Kidney epithelial cell (primary cell): Measurements from ENCODE around the gene FABP6. TPM values are rescaled to one million over a fixed set of nuclear protein-coding genes. Genes with fewer than 3 reads are reported as not detected.

ENCODE experiments used
- DNase-seq: peaks from one replicate; pipeline ENCODE4 v3.0.0-alpha.2; 2010; ENCODE audit warnings: low read depth
- H3K27me3 ChIP-seq: 2 replicates; pipeline ENCODE4 v1.6.0; 2011; ENCODE audit warnings: low read length; ENCODE audit not compliant: control insufficient read depth, insufficient read depth
- H3K36me3 ChIP-seq: 2 replicates; pipeline ENCODE4 v1.5.1; 2011; ENCODE audit warnings: low read length; ENCODE audit not compliant: control insufficient read depth, insufficient read depth
- H3K4me3 ChIP-seq: 2 replicates; pipeline ENCODE4 v1.5.1; 2011; ENCODE audit warnings: low read depth, mild to moderate bottlenecking, control low read depth, low read length
- total RNA-seq: library from RNA; depleted of rRNA; stranded (reverse); fragments of >200 nt; gene quantifications from 2 replicates; pipeline ENCODE4 v1.2.3, GENCODE V29; 2015
- TF ChIP-seq, protein P1 (sequence below): IDR thresholded peaks from 2 replicates; pipeline ENCODE4 v1.5.1; 2011; ENCODE audit warnings: mild to moderate bottlenecking, moderate library complexity, low read length, control low read depth, inconsistent platforms; ENCODE audit not compliant: insufficient read depth, poor library complexity, severe bottlenecking

The FABP6 gene
- total RNA-seq, 1 donor from 2014 or later, result not detected

- no peak overlapping the region for H3K4me3 ChIP-seq
- TF ChIP-seq, protein P1, sequence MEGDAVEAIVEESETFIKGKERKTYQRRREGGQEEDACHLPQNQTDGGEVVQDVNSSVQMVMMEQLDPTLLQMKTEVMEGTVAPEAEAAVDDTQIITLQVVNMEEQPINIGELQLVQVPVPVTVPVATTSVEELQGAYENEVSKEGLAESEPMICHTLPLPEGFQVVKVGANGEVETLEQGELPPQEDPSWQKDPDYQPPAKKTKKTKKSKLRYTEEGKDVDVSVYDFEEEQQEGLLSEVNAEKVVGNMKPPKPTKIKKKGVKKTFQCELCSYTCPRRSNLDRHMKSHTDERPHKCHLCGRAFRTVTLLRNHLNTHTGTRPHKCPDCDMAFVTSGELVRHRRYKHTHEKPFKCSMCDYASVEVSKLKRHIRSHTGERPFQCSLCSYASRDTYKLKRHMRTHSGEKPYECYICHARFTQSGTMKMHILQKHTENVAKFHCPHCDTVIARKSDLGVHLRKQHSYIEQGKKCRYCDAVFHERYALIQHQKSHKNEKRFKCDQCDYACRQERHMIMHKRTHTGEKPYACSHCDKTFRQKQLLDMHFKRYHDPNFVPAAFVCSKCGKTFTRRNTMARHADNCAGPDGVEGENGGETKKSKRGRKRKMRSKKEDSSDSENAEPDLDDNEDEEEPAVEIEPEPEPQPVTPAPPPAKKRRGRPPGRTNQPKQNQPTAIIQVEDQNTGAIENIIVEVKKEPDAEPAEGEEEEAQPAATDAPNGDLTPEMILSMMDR, result no peak
- no peaks in the 10 kb centered on the region for H3K27me3 ChIP-seq
- H3K36me3 ChIP-seq, result no peaks in the 10 kb centered on the region
- DNase-seq, result no peak
Observed at GRCh38 chr5:160274483-160274931, 45.2 kb downstream of the FABP6 start.

DNA sequence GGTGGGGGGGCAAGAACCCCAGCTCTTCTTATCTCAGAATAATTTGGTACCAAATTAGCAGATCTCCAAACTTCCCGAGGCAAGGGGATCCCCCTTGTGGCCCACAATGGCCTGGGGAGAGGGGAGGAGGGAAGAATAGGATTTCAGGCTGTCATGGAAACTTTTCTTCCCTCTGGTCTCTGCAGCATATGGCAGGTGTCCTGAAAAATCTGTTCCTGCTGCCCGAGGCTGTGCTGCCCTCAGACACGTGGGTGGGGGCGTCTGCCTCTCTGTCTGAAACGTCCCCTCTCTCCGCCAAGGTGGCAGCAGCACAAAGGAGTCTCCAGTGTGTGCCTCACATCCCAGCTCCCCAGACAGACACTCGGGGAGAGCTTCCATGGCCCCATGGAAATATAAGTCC lies 49.0 kb downstream of the FABP6 start:
- no peak for DNase-seq
- no peaks in the 10 kb centered on the region for H3K36me3 ChIP-seq
- TF ChIP-seq, protein P1, result no peak
- H3K27me3 ChIP-seq, result no peaks in the 10 kb centered on the region
- H3K4me3 ChIP-seq, result no peak overlapping the region

GRCh38 chr5:160280384-160281095 lies 51.2 kb downstream of the FABP6 start:
- TF ChIP-seq, protein P1, result no peak
- no peak for DNase-seq
- no peak overlapping the region for H3K4me3 ChIP-seq
- H3K27me3 ChIP-seq, result no peaks in the 10 kb centered on the region
- no peaks in the 10 kb centered on the region for H3K36me3 ChIP-seq

- Histone ChIP-seq H3K27me3 (no peaks in the 10 kb centered on the region), H3K36me3 (no peaks in the 10 kb centered on the region), H3K4me3 (no peak overlapping the region)
- DNase-seq, result no peak
- TF ChIP-seq, protein P1, result no peak
Observed at GRCh38 chr5:160281275-160281674, 52.0 kb downstream of the FABP6 start.

DNA sequence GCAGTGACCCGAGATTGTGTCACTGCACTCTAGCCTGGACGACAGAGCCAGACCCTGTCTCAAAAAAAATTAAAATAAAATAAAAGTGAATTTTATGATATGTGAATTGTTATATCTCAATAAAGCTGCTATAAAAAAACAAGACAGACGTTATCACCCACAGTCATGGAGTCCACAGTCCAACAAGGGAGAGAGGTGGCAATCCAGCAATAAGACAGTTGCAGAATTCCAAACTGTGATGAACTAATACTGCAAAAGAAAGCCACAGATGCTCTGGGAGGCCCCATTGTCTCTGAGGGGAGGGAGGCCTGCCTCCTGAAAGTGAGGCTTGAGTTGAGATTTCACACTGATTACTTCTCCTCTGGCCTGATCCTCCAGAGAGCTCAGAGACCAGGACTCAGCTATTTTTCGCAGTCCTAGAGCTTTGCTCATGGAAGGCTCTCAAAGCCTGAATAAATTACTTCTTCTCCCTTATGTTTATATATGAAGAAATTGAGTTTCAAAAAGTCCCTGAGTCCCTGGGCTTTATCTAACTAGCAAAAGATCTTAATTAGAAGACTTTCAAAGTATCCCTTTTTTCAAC lies 55.1 kb downstream of the FABP6 start:
- no peak for DNase-seq
- H3K27me3 ChIP-seq, result no peaks in the 10 kb centered on the region
- TF ChIP-seq, protein P1, result no peak
- H3K36me3 ChIP-seq, result no peaks in the 10 kb centered on the region
- no peak overlapping the region for H3K4me3 ChIP-seq
